ENCODE data around the gene CA11.
A peak's percentile ranks its signal among the peaks of the same experiment; 100 is the strongest.

The CA11 gene

DNA sequence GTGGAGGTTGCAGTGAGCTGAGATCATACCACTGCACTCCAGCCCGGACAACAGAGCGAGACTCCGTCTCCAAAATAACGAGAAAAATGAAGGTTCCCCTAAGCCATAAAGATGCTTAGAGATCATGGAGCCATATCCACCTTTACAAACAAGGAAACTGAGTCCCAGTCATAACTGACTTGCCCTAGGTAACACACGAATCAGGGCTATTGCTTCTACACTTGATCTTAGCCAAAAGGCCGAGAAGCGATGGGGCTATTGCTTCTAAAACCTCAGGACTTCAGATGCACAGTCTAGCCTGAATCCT is 12.0 kb downstream of the CA11 start:
- TF ChIP-seq FOXM1 (IDR thresholded peaks at IDR 0.05; ENCODE audit: borderline replicate concordance, low read depth), result no peak
- no peak for TF ChIP-seq TCF12 (IDR thresholded peaks at IDR 0.05; ENCODE audit: low read depth)
- TF ChIP-seq, protein P1, sequence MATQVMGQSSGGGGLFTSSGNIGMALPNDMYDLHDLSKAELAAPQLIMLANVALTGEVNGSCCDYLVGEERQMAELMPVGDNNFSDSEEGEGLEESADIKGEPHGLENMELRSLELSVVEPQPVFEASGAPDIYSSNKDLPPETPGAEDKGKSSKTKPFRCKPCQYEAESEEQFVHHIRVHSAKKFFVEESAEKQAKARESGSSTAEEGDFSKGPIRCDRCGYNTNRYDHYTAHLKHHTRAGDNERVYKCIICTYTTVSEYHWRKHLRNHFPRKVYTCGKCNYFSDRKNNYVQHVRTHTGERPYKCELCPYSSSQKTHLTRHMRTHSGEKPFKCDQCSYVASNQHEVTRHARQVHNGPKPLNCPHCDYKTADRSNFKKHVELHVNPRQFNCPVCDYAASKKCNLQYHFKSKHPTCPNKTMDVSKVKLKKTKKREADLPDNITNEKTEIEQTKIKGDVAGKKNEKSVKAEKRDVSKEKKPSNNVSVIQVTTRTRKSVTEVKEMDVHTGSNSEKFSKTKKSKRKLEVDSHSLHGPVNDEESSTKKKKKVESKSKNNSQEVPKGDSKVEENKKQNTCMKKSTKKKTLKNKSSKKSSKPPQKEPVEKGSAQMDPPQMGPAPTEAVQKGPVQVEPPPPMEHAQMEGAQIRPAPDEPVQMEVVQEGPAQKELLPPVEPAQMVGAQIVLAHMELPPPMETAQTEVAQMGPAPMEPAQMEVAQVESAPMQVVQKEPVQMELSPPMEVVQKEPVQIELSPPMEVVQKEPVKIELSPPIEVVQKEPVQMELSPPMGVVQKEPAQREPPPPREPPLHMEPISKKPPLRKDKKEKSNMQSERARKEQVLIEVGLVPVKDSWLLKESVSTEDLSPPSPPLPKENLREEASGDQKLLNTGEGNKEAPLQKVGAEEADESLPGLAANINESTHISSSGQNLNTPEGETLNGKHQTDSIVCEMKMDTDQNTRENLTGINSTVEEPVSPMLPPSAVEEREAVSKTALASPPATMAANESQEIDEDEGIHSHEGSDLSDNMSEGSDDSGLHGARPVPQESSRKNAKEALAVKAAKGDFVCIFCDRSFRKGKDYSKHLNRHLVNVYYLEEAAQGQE (IDR thresholded peaks at IDR 0.05; ENCODE audit: low read depth), result no peak
- no peak for TF ChIP-seq EGR1 (IDR thresholded peaks at IDR 0.05)
- no peak for TF ChIP-seq TEAD4 (IDR thresholded peaks at IDR 0.05)
- TF ChIP-seq NFIC (IDR thresholded peaks at IDR 0.05), result no peak
- no peak for TF ChIP-seq YY1 (IDR thresholded peaks at IDR 0.05; ENCODE audit: low read depth)
- no peak for TF ChIP-seq TAF1 (IDR thresholded peaks at IDR 0.05; ENCODE audit: low read depth)
- no peak for TF ChIP-seq EP300 (IDR thresholded peaks at IDR 0.05; ENCODE audit: borderline replicate concordance)
- TF ChIP-seq CEBPB (IDR thresholded peaks at IDR 0.05), result no peak
- no peak for TF ChIP-seq CREB1 (IDR thresholded peaks at IDR 0.05; ENCODE audit: low read depth)
- TF ChIP-seq, protein P2, sequence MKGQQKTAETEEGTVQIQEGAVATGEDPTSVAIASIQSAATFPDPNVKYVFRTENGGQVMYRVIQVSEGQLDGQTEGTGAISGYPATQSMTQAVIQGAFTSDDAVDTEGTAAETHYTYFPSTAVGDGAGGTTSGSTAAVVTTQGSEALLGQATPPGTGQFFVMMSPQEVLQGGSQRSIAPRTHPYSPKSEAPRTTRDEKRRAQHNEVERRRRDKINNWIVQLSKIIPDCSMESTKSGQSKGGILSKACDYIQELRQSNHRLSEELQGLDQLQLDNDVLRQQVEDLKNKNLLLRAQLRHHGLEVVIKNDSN (IDR thresholded peaks at IDR 0.05), result no peak
- TF ChIP-seq ZBTB7A (IDR thresholded peaks at IDR 0.05; ENCODE audit: low read depth), result no peak
- TF ChIP-seq RAD21 (IDR thresholded peaks at IDR 0.05; ENCODE audit: low read depth), result no peak
- TF ChIP-seq, protein P3, sequence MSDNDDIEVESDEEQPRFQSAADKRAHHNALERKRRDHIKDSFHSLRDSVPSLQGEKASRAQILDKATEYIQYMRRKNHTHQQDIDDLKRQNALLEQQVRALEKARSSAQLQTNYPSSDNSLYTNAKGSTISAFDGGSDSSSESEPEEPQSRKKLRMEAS (IDR thresholded peaks at IDR 0.05), result no peak

DNA sequence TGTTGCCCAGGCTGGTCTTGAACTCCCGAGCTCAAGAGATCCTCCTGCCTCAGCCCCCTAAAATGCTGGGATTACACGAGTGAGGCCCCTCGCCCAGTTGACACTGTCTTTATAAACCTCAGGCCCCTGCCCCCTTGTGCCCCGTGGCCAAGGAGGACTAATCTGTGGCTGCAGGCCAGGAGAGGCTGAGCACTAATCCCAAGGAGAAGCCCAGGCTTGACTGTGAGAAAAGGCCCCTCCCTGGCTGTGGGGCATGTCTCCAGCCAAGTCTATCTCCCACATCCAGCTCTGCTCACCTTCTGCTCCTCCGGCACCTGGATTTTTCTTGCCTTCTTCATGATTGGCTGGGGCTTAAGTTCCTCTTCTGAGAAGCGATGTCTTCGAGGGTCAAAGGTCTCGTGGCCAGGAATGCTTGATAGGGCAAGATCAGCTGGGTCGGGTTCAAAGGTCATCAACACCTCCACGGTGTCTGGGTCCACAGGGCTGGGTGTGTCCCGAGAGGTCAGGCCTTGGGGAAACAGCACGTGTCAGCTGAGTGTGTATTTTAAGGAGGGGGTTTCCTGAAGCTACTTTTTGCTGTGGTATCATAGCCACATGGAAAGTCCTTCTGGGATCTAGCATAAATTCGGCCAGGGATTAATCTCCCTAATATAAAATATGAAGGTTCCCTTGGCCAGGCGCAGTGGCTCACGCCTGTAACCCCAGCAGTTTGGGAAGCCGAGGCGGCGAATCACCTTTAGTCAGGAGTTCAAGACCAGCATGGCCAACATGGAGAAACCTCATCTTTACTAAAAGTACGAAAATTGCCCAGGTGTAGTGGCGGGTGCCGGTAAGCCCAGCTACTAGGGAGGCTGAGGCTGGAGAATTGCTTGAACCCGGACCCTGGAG is 12.6 kb downstream of the CA11 start:
- TF ChIP-seq RAD21 (IDR thresholded peaks at IDR 0.05; ENCODE audit: low read depth) (no peak), YY1 (IDR thresholded peaks at IDR 0.05; ENCODE audit: low read depth) (no peak), CEBPB (IDR thresholded peaks at IDR 0.05) (no peak), NFIC (IDR thresholded peaks at IDR 0.05) (no peak)

DNA sequence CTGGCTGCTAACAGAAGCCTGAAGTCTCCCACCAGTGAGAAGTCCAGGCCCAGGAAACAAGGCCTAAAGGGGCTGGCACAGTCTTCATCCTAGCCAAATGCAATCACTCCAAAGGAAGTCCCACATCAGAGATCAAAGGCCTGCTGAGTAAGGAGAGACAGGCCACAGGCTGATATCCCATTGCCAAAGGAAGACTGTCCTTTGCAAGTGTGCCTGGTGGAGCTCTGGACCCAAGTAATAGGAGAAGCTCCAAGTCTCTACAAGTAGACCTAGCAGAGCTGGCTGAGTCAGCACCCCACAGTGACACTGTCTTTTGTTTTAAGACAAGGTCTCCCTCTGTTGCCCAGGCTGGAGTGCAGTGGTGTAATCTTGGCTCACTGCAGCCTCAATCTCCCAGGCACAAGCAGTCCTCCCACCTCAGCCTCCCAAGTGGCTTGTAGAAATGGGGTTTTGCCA is 13.3 kb downstream of the CA11 start:
- no peak for TF ChIP-seq NFIC (IDR thresholded peaks at IDR 0.05)

DNA sequence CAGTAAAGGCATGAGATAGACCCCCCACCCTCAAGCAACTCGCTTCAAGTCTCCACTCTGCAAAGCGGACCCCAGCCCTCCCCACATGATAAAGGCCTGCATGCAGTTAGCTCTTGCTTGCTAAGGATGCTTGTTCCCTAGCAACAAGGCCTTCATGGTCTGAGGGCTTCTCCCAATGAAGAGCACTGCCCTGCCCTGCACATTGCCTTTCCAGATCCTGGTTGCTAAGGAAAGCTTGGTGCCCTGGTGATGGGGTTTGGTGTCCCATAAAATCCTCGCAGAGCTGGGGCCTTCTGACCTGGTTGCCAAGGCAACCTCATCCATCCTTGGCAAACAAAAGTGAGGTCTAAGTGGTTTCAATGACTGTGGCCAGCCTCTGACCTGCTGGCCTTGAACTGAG is 14.8 kb downstream of the CA11 start:
- TF ChIP-seq FOXM1 (IDR thresholded peaks at IDR 0.05; ENCODE audit: borderline replicate concordance, low read depth) (no peak), EGR1 (IDR thresholded peaks at IDR 0.05) (no peak), TEAD4 (IDR thresholded peaks at IDR 0.05) (no peak), CREB1 (IDR thresholded peaks at IDR 0.05; ENCODE audit: low read depth) (no peak), TAF1 (IDR thresholded peaks at IDR 0.05; ENCODE audit: low read depth) (no peak), NFIC (IDR thresholded peaks at IDR 0.05) (no peak)
- TF ChIP-seq, protein P3 (IDR thresholded peaks at IDR 0.05), result no peak
- TF ChIP-seq, protein P1 (IDR thresholded peaks at IDR 0.05; ENCODE audit: low read depth), result no peak

DNA sequence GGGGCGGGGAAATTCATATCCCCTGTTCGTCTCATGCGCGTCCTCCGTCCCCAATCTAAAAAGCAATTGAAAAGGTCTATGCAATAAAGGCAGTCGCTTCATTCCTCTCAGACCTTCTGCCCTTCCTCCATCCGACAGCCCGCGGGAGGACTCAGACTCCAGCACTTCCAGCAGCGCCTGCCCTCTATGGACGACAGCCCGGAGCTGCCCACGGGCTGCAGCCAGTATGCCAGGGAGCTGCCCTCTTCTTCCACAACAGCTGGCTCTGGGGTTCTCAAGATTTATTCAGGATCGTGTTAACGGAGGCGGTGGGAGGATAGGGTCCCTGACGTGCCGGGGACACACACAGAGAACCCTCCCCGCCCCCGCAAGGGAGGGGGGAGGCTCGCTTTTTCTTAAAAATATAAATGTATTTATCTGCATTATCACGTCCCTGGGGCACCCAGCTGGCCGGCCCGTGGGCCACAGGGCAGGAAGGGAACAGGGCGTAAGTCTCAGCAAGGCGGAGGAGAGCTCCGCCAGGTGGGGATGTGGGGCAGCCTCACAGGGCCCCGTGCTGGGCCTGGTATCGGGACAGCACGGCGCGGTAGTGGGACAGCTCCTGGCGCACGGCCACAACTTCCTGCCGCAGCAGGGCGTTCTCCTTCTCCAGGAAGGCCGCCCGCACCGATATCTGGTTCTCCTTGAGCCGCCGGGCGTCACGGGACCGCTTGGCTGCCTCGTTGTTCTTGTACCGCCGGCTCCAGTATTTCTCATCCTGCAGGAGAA is 15.5 kb downstream of the CA11 start:
- TF ChIP-seq CREB1 (IDR thresholded peaks at IDR 0.05; ENCODE audit: low read depth) (no peak), TCF12 (IDR thresholded peaks at IDR 0.05; ENCODE audit: low read depth) (0 out of 2 replicates have a peak, but pooled peaks have one; percentile 27)

DNA sequence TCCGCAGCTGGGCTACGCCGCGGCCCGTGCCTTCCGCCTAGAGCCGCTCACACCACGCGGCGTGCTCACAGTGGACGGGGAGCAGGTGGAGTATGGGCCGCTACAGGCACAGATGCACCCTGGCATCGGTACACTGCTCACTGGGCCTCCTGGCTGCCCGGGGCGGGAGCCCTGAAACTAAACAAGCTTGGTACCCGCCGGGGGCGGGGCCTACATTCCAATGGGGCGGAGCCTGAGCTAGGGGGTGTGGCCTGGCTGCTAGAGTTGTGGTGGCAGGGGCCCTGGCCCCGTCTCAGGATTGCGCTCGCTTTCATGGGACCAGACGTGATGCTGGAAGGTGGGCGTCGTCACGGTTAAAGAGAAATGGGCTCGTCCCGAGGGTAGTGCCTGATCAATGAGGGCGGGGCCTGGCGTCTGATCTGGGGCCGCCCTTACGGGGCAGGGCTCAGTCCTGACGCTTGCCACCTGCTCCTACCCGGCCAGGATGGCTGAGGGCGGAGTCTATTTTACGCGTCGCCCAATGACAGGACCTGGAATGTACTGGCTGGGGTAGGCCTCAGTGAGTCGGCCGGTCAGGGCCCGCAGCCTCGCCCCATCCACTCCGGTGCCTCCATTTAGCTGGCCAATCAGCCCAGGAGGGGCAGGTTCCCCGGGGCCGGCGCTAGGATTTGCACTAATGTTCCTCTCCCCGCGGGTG is 16.2 kb downstream of the CA11 start:
- TF ChIP-seq, protein P3 (IDR thresholded peaks at IDR 0.05), result no peak
- TF ChIP-seq TCF12 (IDR thresholded peaks at IDR 0.05; ENCODE audit: low read depth) (no peak), NFIC (IDR thresholded peaks at IDR 0.05) (no peak), RAD21 (IDR thresholded peaks at IDR 0.05; ENCODE audit: low read depth) (no peak), EP300 (IDR thresholded peaks at IDR 0.05; ENCODE audit: borderline replicate concordance) (no peak), TEAD4 (IDR thresholded peaks at IDR 0.05) (peak; percentile 51)
- TF ChIP-seq, protein P1 (IDR thresholded peaks at IDR 0.05; ENCODE audit: low read depth), result no peak
